Upper lobe of left lung (tissue), 6 donors: ENCODE results near the gene SCARB1. TPM values are rescaled to one million over a fixed set of nuclear protein-coding genes. Genes with fewer than 3 reads are reported as not detected.

ENCODE experiments used
- ATAC-seq, 2 donors: fragments of 200-7000 bp; cut with Tn5 transposase; one replicate each; pipeline ENCODE4 v1.9.1; 2022; ENCODE audit warnings: mild to moderate bottlenecking in 2 of 2, moderate library complexity in 2 of 2; ENCODE audit not compliant: low FRiP score in 2 of 2
- DNase-seq, 2 donors: peaks; one replicate each; pipeline ENCODE4 v3.0.0-alpha.2; 2019 to 2020
- H3K27ac ChIP-seq, 4 donors: fragments of 200-600 bp; sonication (generic); one replicate each; pipeline ENCODE4 v1.5.1; 2016 to 2019
- H3K27me3 ChIP-seq, 4 donors: fragments of 200-600 bp; sonication (generic); one replicate each; pipeline ENCODE4 v1.5.1; 2017 to 2019
- H3K36me3 ChIP-seq, 4 donors: fragments of 200-600 bp; sonication (generic); one replicate each; pipeline ENCODE4 v1.5.1; 2016 to 2019
- H3K4me1 ChIP-seq, 4 donors: fragments of 200-600 bp; sonication (generic); one replicate each; pipeline ENCODE4 v1.5.1; 2018 to 2019
- H3K4me3 ChIP-seq, 4 donors: fragments of 200-600 bp; sonication (generic); one replicate each; pipeline ENCODE4 v1.5.1; 2017 to 2019; ENCODE audit warnings: mild to moderate bottlenecking in 2 of 4, moderate library complexity in 1 of 4
- H3K9me3 ChIP-seq, 4 donors: fragments of 200-600 bp; sonication (generic); one replicate each; pipeline ENCODE4 v1.5.1; 2018 to 2019
- EP300 ChIP-seq, 4 donors: sonication (generic); formaldehyde crosslinking; IDR thresholded peaks; one replicate each; pipeline ENCODE4 v1.5.1; 2017; ENCODE audit warnings: antibody characterized with exemption in 4 of 4, control low read depth in 2 of 4
- POLR2A ChIP-seq, 4 donors: fragments of 450-650 bp; IDR thresholded peaks; one replicate each; pipeline ENCODE4 v1.5.1; 2016 to 2017; ENCODE audit warnings: antibody characterized with exemption in 4 of 4, mild to moderate bottlenecking in 2 of 4
- POLR2AphosphoS5 ChIP-seq, 2 donors: sonication (generic); formaldehyde crosslinking; IDR thresholded peaks; one replicate each; pipeline ENCODE4 v1.5.1; 2017; ENCODE audit warnings: antibody characterized with exemption in 2 of 2
- WGBS, 2 donors: methylation state at CpG; one replicate each; pipeline ENCODE4 v1.1.5; 2017 to 2018; 5-methylcytosine and 5-hydroxymethylcytosine counted together
- total RNA-seq, 6 donors: library from RNA; depleted of rRNA in 4 of 6; stranded (reverse); fragments of >200 nt in 4 of 6; gene quantifications; one replicate each; pipeline versions ENCODE4 v1.1.0 to v1.2.1, GENCODE V29; 2016 to 2021
- TF ChIP-seq, protein P1 (sequence below), 6 experiments: fragments of 450-650 bp in 4 of 6; fragments of 200-600 bp in 2 of 6; sonication (generic) in 2 of 6; IDR thresholded peaks; one replicate each; pipeline ENCODE4 v1.5.1; 2016 to 2019; ENCODE audit warnings: antibody characterized with exemption in 6 of 6
- donor health status: DM: no; HTN: no; CAD: no; lungs with moderate emphysema.
- donor health status: DM: no; HTN: yes; CAD: no; lungs with severe emphysema.

The SCARB1 gene
- total RNA-seq, 6 donors from 2014 or later, result 10.0 to 51.3 (median 22.5) TPM

GRCh38 chr12:124733086-124733485 is 130.6 kb downstream of the SCARB1 start:
- Histone ChIP-seq H3K9me3 (peaks cover 0 to 3% (median 0%) of the 10 kb centered on the region in 4 donors), H3K36me3 (no peaks in the 10 kb centered on the region), H3K27ac (peak overlapping the region; percentile 41 to 79 (median 66)), H3K4me1 (peaks cover 0 to 18% (median 16%) of the 10 kb centered on the region in 4 donors), H3K27me3 (no peaks in the 10 kb centered on the region), H3K4me3 (no peak overlapping the region)
- TF ChIP-seq POLR2A (IDR thresholded peaks at IDR 0.05), result no peak
- TF ChIP-seq, protein P1, sequence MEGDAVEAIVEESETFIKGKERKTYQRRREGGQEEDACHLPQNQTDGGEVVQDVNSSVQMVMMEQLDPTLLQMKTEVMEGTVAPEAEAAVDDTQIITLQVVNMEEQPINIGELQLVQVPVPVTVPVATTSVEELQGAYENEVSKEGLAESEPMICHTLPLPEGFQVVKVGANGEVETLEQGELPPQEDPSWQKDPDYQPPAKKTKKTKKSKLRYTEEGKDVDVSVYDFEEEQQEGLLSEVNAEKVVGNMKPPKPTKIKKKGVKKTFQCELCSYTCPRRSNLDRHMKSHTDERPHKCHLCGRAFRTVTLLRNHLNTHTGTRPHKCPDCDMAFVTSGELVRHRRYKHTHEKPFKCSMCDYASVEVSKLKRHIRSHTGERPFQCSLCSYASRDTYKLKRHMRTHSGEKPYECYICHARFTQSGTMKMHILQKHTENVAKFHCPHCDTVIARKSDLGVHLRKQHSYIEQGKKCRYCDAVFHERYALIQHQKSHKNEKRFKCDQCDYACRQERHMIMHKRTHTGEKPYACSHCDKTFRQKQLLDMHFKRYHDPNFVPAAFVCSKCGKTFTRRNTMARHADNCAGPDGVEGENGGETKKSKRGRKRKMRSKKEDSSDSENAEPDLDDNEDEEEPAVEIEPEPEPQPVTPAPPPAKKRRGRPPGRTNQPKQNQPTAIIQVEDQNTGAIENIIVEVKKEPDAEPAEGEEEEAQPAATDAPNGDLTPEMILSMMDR (IDR thresholded peaks at IDR 0.05), result no peak
- TF ChIP-seq POLR2AphosphoS5 (IDR thresholded peaks at IDR 0.05), result no peak
- no peak for TF ChIP-seq EP300 (IDR thresholded peaks at IDR 0.05)
- DNase-seq, result no peak
- WGBS, 2 donors, result 73 to 77% methylated on average over 6 of the region's 6 CpGs
- no peak for ATAC-seq

DNA sequence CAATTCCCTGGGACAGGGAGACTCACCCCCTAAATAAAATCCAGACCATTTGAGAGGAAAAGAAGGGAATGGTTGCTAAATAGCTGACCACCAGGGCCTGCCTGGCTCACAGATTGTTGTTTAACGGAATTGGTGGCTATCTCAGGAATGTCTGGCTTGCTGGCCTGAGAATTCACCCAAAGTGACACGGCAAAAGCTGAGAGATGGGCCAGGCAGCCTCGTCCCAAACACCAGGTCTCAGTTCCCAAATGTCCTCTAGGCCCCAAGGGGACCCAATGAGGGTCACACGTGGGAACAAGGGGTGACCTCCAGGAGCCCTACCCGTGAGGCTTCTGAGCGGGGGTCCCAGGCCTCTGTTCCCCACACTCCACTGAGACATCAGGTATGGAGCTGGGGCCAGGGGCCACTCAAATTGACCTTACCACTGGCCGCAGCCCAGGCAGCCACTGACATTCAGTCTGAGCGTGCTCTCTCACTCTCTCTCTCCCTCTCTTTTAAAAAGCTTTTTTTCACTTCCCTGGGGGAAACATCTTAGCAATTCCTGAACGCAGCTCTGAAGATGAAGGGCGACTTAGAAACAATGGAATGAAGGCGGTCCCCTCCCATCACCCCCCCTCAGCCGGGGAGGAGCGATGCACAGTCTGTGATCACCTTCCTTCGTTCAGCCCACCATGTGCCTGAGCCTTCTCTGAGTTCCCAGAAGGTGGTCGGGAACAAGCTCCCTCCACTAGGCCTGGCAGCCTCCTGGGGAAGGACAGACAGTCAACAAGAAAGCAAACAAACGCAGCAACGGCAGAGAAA is 131.2 kb downstream of the SCARB1 start:
- H3K9me3 ChIP-seq, result peaks cover 0 to 3% (median 0%) of the 10 kb centered on the region in 4 donors
- 68 to 81% methylated on average over 12 to 17 of the region's 17 CpGs for WGBS, 2 donors
- H3K36me3 ChIP-seq, result no peaks in the 10 kb centered on the region
- no peak for DNase-seq
- H3K4me3 ChIP-seq, result no peak overlapping the region
- peaks cover 0 to 20% (median 17%) of the 10 kb centered on the region in 4 donors for H3K4me1 ChIP-seq
- H3K27me3 ChIP-seq, result no peaks in the 10 kb centered on the region
- no peak for ATAC-seq
- peak overlapping the region; percentile 41 to 79 (median 66) for H3K27ac ChIP-seq
- no peak for TF ChIP-seq EP300 (IDR thresholded peaks at IDR 0.05)
- TF ChIP-seq POLR2AphosphoS5 (IDR thresholded peaks at IDR 0.05), result peak in 1 of 2 donors; percentile 21

- peaks cover 4 to 23% (median 20%) of the 10 kb centered on the region in 4 donors for H3K4me1 ChIP-seq
- no peaks in the 10 kb centered on the region for H3K27me3 ChIP-seq
- TF ChIP-seq, protein P1 (IDR thresholded peaks at IDR 0.05), result no peak
- TF ChIP-seq POLR2A (IDR thresholded peaks at IDR 0.05), result no peak
- TF ChIP-seq EP300 (IDR thresholded peaks at IDR 0.05), result no peak
- TF ChIP-seq POLR2AphosphoS5 (IDR thresholded peaks at IDR 0.05), result no peak
- H3K27ac ChIP-seq, result peak overlapping the region; percentile 41 to 79 (median 66)
- ATAC-seq, result no peak
- no peak overlapping the region for H3K4me3 ChIP-seq
- WGBS, 2 donors, result 77 to 93% methylated on average over 2 of the region's 2 CpGs
- peaks cover 0 to 3% (median 0%) of the 10 kb centered on the region in 4 donors for H3K9me3 ChIP-seq
- H3K36me3 ChIP-seq, result no peaks in the 10 kb centered on the region
- no peak for DNase-seq
Measured at GRCh38 chr12:124731869-124732268, 131.8 kb downstream of the SCARB1 start.

DNA sequence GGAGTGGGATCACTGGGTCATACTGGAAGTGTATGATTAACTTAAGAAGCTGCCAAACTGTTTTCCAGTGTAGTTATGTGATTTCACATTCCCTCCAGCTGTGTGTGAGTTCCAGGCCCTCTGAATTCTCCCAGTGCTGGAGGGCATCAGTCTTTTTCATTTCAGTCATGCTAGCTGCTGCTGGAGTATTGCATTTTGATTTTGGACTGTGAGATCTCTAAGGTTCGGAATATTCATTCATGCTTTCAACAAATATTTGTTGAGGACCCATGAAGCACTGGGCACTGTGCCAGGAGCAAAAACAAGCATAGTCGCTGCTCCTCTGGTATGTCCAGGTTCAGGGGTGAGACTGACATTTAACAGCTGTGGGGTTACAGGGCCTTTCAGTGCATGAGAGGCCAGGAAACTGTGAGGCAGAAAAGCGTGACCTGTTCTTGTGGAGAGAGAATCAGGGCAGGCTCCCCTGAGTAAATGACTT is 133.2 kb downstream of the SCARB1 start:
- DNase-seq (peak in 1 of 2 donors; percentile 58), ATAC-seq (no peak)
- Histone ChIP-seq H3K4me1 (peaks cover 15 to 30% (median 23%) of the 10 kb centered on the region in 4 donors), H3K27ac (peak overlapping the region; percentile 35 to 79 (median 53)), H3K4me3 (no peak overlapping the region), H3K9me3 (peaks cover 0 to 3% (median 0%) of the 10 kb centered on the region in 4 donors), H3K27me3 (no peaks in the 10 kb centered on the region), H3K36me3 (no peaks in the 10 kb centered on the region)
- WGBS, 2 donors, result 55 to 71% methylated on average over 3 of the region's 3 CpGs
- TF ChIP-seq, protein P1 (IDR thresholded peaks at IDR 0.05), result no peak
- TF ChIP-seq EP300 (IDR thresholded peaks at IDR 0.05), result peak in 1 of 4 donors; percentile 30
- TF ChIP-seq POLR2AphosphoS5 (IDR thresholded peaks at IDR 0.05), result peak; percentile 45 to 74

- Histone ChIP-seq H3K27ac (peak overlapping the region; percentile 42 to 84 (median 66)), H3K4me3 (no peak overlapping the region), H3K4me1 (peaks cover 15 to 30% (median 18%) of the 10 kb centered on the region in 4 donors), H3K27me3 (no peaks in the 10 kb centered on the region), H3K9me3 (peaks cover 0 to 3% (median 0%) of the 10 kb centered on the region in 4 donors), H3K36me3 (no peaks in the 10 kb centered on the region)
- no peak for TF ChIP-seq EP300 (IDR thresholded peaks at IDR 0.05)
- TF ChIP-seq POLR2AphosphoS5 (IDR thresholded peaks at IDR 0.05), result no peak
- TF ChIP-seq, protein P1 (IDR thresholded peaks at IDR 0.05), result no peak
- TF ChIP-seq POLR2A (IDR thresholded peaks at IDR 0.05), result no peak
- DNase-seq (no peak), ATAC-seq (no peak)
- WGBS, 2 donors, result 76 to 81% methylated on average over 10 of the region's 10 CpGs
Measured at GRCh38 chr12:124727922-124728321, 135.7 kb downstream of the SCARB1 start.
